Tibial nerve (tissue), 4 donors: ENCODE data around the gene PRLR.

ENCODE experiments used
- CTCF ChIP-seq, 5 experiments: fragments of 200-600 bp in 3 of 5; fragments of 450-650 bp in 2 of 5; sonication (generic) in 3 of 5; IDR thresholded peaks; one replicate each; pipeline ENCODE4 v1.5.1; 2016 to 2019; ENCODE audit warnings: antibody characterized with exemption in 5 of 5, mild to moderate bottlenecking in 3 of 5, moderate library complexity in 2 of 5
- EP300 ChIP-seq, 2 donors: sonication (generic); formaldehyde crosslinking; IDR thresholded peaks; one replicate each; pipeline ENCODE4 v1.6.1; 2017; ENCODE audit warnings: antibody characterized with exemption in 2 of 2, mild to moderate bottlenecking in 1 of 2
- POLR2A ChIP-seq, 2 donors: fragments of 450-650 bp; IDR thresholded peaks; one replicate each; pipeline ENCODE4 v1.6.1; 2017; ENCODE audit warnings: antibody characterized with exemption in 2 of 2, mild to moderate bottlenecking in 2 of 2, moderate library complexity in 2 of 2

- no peak for TF ChIP-seq POLR2A (IDR thresholded peaks at IDR 0.05)
- no peak for TF ChIP-seq CTCF (IDR thresholded peaks at IDR 0.05)
- no peak for TF ChIP-seq EP300 (IDR thresholded peaks at IDR 0.05)
These were observed 228.4 kb downstream of the PRLR start for GRCh38 chr5:35001842-35002241.
